Stimulated activated CD4-positive, alpha-beta T cell treated with anti-CD3 and anti-CD28 coated beads, Interleukin-2, amount 100 ng/mL, for 4 hours (primary cell): ENCODE measurements around the gene AIFM2.
"Not testable (repeated sequence)": the region's sequence is repeated elsewhere in the genome, so short reads cannot be mapped to it uniquely, and the experiment has no call there.

Experiments used
- DNase-seq: peaks from one replicate; pipeline ENCODE4 v3.0.0-alpha.2; 2020; ENCODE audit warnings: low read depth

AIFM2 gene

DNA sequence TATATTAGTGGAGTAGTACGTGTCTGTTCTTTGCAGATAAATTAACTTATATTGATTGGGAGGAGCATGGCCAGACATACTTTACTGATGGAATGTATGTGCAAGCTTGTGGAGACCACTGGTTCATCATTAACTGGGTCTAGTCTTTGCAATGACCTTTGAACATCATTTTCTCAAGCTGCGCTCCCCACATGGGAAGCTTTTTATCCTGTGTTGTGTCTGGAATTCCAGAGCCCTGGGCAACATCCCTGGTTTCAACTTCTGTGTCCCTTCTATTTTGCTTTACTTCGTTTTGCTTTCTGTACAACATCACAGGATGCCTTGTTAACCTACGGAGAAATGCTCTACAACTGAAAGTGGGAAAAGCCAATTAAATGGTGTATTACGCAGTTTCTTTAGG, 41.7 kb downstream of the AIFM2 start:
- no peak for DNase-seq

DNA sequence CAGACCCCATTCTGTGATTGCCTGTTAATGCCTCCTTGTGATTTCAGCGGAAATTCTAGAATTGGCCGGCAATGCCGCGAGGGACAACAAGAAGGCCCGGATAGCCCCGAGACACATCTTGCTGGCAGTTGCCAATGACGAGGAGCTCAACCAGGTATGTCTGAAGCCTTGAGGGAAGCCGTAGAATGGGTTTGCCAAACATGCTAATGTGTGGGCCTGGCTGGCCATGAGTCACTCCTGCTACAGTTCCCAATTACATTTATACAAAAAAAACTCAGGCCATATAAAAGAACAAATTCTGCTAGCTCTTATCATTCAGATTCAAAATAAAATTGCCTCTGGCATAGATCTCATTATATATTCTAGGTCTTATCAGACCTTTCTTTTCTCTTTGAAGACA, 42.6 kb downstream of the AIFM2 start:
- no peak for DNase-seq

DNA sequence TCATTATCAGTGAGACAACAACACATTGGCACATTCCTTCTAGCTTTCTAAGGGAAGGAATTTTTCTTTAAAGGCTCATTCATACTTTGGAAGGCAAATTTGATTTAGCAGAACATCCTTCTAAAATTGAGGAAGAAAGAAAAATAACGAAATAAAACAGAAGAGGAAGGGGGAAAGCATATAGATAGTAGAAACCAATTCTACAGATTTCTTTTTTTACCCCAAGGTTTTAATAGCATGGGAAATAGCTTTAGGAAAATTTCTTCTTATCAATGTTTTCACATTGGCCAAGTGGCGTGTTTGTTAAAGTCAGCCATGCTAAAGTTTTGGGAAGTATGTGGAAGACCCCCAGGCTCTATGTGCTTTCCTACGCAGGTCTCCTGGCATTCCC, 44.3 kb downstream of the AIFM2 start:
- DNase-seq = no peak

DNA sequence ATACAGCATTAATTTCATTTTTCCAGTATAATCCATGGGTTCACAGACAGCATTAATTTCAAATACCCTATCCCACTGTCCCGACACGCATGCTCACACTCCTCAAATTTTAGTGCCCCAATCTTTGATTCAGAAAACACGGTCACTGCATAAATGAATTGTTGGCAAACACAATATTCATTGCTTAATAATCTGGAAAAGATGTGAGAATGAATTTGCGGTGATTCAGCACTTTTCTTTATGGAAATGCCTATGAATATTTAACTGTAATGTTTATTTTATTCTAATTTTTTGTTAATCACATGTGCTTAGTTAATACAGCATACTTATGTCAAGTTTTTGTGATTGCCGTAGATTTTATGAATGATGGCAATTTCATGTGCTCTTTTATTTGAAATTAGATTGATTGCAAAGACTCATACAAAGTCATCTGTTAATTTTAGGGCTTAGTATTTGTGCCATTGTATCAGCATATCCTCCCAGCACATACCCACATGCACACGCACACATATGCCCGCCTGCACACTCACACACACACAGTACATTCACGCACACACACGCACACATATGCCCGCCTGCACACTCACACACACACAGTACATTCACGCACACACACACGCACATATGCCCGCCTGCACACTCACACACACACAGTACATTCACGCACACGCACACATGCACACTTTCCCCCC, 44.9 kb downstream of the AIFM2 start:
- no peak for DNase-seq

GRCh38 chr10:70085975-70086613, 46.5 kb downstream of the AIFM2 start:
- DNase-seq = no peak

GRCh38 chr10:70084189-70084588, 48.4 kb downstream of the AIFM2 start:
- DNase-seq = no peak

DNA sequence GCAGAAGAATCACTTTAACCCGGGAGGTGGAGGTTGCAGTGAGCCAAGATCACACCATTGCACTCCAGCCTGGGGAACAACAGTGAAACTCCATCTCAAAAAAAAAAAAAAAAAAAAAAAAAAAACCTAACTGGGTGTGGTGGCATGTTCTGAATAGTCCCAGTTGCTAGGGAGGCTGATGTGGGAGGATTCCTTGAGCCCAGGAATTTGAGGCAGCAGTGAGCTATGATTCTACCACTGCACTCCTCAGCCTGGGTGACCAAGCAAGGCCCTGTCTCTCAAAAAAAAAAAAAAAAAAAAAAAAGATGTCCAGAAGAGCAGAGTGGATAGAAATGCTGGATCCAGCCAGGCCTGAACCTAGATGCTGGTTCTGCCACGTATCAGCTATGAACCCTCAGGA, 51.8 kb downstream of the AIFM2 start:
- not testable (repeated sequence) for DNase-seq

- DNase-seq = no peak
These were observed 53.7 kb downstream of the AIFM2 start for GRCh38 chr10:70078937-70079336.

GRCh38 chr10:70078329-70078728, 54.3 kb downstream of the AIFM2 start:
- DNase-seq = no peak

DNA sequence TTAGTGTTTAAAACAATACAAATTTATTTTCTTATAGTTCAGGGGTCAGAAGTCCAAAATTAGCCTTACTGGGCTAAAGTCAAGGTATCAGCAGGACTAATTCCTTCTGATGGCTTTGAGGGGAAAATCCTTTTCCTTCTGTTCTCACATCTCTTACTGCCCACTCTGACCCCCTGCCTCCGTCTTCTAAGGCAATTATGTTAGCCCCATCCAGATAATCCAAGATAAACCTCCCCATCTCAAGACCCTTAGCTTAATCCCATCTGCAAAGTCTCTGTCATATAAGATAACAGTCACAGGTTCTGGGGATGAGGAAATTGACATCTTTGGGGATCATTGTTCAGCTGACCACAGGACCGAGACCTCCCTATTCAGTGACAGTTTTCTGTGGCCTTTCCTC, 57.7 kb downstream of the AIFM2 start:
- DNase-seq = no peak

DNA sequence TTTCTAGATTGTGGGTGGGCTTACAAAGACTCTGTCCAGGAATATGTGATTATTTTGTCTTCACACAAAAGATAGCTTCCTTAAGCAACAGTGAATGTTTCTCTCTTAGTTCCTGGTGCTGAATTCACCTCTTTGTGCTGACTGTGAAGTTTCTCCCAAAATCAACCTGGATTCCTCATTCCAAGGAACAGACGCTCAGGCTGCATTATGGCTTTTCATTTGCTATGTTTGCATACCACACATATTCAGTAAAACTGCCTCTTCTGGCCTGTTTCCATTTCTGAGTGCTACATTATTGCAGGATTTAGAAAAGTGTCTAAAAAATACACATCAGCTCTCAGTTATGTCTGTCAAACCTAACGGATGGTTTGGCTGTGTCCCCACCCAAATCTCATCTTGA, 58.5 kb downstream of the AIFM2 start:
- no peak for DNase-seq

- no peak for DNase-seq
These were observed 61.8 kb downstream of the AIFM2 start for GRCh38 chr10:70070834-70071233.

DNA sequence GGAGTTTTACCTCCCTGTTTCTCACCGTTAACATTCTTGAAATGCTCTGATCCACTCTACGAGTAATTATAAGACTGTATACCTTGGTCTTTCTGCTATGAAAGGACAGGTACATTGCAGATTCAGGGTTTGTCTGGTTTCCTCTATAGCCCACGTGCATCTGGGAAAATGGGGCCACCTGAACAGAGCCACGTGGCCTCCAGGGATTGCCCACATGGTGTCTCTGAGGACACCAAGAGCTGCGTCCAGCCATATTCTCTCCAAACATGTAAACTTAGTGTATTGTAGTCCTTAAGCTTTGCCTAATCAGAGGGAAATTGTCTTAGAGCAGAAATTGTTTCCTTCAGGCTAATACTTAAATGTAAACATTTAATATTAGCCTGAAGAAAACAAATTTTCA, 63.3 kb downstream of the AIFM2 start:
- no peak for DNase-seq

DNA sequence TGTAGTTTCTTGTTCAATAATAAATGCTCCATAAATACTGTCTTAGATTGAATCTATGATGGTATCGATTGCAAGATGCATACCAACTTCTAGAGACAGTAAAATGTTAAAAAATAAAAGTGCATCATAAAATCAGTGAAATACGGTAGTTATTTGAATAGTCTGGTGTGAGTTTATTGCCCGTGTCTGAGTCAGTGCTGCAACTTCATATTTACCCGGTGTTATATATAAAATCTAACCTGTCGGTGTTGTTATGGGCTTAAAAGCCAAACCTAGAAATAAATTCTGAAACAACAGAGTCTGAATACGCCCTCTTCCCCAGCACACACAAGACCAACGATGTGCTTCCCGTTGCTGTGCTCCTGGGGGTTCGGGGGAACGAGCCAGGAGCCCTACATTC, 63.7 kb downstream of the AIFM2 start:
- DNase-seq = no peak

DNA sequence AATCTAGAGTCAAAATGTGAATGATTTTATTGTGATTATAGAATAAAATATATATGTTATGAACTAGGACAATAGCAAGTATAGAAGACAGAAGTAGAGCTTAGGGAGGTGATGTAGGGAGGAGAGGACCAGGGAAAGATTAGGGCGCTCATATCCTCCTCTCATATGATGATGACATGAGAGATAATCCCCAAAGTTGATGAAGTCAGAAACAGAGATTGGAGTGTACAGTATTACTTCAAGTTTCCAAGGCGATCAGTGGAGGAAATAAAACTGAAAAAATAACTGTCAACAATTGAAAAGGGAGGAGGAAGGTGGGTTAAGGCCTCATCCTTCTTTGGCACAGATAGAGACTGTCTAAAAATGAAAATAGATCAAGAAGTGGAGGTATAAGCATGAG, 65.0 kb downstream of the AIFM2 start:
- no peak for DNase-seq

- DNase-seq = no peak
These were observed 66.4 kb downstream of the AIFM2 start for GRCh38 chr10:70066190-70066589.

- DNase-seq = no peak
These were observed 68.1 kb downstream of the AIFM2 start for GRCh38 chr10:70064486-70064885.

GRCh38 chr10:70063418-70064098, 69.1 kb downstream of the AIFM2 start:
- no peak for DNase-seq
